ENCODE data around the gene ADGRG2.

ADGRG2 gene, protein sequence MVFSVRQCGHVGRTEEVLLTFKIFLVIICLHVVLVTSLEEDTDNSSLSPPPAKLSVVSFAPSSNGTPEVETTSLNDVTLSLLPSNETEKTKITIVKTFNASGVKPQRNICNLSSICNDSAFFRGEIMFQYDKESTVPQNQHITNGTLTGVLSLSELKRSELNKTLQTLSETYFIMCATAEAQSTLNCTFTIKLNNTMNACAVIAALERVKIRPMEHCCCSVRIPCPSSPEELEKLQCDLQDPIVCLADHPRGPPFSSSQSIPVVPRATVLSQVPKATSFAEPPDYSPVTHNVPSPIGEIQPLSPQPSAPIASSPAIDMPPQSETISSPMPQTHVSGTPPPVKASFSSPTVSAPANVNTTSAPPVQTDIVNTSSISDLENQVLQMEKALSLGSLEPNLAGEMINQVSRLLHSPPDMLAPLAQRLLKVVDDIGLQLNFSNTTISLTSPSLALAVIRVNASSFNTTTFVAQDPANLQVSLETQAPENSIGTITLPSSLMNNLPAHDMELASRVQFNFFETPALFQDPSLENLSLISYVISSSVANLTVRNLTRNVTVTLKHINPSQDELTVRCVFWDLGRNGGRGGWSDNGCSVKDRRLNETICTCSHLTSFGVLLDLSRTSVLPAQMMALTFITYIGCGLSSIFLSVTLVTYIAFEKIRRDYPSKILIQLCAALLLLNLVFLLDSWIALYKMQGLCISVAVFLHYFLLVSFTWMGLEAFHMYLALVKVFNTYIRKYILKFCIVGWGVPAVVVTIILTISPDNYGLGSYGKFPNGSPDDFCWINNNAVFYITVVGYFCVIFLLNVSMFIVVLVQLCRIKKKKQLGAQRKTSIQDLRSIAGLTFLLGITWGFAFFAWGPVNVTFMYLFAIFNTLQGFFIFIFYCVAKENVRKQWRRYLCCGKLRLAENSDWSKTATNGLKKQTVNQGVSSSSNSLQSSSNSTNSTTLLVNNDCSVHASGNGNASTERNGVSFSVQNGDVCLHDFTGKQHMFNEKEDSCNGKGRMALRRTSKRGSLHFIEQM

DNA sequence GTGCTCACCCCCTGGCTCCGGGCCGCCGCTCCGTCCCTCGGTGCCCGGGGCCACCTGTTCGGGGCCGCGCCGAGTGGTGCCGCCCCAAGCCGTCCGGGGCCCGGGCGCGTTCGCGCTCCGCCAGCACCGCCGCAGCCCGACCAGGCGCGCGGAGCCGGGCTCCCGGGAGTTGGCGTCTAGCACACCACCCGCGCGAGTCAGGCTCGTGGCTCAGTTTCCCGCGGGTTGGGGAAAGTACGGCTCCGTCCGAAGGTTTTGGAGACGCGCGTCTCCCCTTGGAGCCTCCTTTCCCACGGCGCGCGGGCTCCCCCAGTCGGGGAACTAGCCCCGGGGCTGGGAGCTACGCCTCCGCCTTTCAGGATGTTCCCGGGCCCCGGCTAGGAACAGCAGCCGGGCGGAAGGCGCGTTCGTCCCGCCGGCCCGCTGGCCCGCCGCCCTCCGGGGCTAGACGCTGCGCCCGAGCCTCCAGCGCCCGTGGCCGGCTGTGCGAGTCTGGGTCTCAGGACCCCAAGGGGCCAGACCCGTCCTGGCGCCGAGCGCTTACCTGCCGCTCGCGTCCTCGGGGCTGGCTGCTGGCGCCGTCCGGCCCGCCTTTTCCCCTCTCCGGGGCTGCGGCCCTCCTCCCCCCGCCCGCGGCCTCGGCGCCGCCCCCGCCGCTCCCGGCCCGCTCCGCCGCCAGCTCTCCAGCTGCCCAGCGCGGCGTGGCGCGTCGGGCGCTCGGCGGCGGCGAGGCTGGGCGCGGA is at the start of gene ADGRG2:
Gene ADGRG2, minus strand, starts transcription at position 571 of the 743 bp plus-strand sequence. CDS start 53,634 bp downstream, outside the sequence.
- peak; percentile 11 for DNase-seq

DNA sequence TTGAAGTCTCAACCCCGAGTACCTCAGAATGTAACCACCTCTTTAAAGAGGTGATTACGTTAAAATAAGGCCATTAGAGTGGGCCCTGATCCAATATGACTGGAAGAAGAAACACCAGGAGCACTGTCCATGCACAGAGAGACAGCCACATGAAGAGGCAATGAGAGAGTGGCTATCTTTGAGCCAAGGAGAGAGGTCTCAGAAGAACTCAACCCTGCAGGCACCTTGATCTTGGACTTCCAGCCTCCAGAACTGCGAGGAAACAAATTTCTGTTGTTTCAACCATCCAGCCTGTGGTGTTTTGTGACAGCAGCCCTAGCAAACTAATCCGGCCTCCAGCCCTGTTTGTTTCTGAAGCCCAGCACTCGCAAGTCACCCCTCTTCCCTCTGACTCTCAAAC is 46.3 kb upstream of the ADGRG2 start:
- DNase-seq: no peak

DNA sequence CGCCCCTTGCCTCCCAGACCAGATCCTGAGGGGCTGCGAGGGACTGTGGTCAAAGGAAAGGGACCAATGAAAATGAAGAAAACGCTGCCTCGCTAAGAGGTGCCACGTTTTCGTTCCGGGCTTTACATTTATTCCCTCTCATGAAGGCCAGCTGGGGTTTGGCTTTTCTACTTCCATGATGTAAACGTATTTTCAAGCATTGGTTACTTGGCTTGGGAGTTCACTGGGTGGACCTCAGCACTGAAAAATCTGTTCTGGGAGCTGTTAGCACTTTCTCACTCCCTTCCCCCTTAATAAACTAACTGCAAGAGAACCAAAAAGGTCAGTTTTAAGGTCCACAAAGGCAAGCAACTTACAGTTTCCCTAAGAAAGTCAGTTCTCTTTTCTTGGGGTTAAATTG is 40.6 kb upstream of the ADGRG2 start:
- no peak for DNase-seq

DNA sequence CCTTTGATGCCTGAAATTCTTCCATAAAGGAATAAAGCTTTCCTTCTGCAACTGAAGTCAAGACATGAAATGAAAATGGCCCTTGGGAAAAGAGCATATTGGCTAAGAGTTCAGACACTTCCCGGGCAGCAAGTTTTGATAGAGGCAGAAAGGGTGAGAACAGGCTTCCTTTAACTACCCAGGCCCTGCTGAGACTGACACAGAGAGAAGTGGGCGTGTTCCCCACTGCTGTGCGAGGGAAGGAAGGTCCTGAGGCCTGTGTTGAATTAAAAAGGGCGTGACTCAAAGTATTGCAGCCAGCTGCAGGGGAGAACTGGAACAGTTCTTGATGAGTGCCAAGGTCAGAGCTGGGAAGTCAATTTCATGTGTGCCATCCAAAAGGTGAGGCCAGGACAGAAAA is 33.9 kb upstream of the ADGRG2 start:
- DNase-seq: no peak

DNA sequence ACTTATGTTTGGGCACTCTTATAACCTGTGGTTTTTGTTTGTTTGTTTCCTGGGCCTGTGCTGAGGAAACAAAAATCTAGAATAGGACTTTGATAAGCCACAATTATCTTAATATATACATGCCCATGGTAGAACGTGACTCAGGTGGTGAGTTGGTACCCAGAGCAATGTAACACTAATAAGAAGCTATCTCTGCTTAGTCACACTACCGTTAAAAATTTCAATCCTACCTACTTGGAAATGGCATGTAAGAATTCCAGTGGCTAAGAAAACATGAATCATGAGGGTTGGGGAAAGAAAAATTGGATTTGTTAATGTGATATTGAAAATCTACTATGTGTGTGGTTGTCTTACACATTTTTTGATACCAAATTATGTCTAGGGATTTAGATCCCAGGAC is 30.5 kb upstream of the ADGRG2 start:
- no peak for DNase-seq

DNA sequence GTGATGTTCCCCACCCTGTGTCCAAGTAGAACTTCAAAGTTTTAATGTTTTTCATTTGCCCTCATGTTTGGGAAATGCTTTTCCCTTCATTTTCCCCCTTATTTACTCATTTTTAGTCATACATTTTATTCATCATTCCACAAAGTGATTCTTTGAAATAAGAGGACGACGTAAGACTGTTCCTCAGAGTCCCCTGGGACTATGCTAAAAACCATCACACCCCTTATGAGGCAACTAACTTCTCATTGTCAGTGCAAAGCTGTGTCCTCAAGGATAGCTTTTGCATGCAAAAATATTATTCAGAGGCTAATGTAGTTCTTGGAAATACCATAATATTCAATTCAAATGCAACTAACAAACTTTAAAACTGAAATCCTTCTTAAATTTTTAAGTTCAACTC is 14.8 kb upstream of the ADGRG2 start:
- DNase-seq: no peak

DNA sequence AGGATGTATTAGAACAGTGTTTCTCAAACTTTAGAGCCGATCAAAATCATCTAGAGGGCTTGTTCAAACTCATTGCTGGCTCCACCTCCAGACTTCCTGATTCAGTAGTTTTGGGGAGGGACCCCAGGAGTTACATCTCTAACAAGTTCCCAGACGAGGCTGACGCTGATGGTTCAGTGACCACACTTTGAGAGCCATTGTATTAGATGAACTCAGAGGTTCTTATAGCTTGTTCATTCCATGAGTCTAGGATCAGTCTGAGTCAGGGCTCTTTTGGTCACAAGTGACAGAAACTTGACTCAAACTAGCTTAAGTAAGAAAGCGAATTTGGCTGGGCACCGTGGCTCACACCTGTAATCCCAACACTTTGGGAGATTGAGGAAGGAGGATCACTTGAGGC is 11.5 kb upstream of the ADGRG2 start:
- DNase-seq: no peak

DNA sequence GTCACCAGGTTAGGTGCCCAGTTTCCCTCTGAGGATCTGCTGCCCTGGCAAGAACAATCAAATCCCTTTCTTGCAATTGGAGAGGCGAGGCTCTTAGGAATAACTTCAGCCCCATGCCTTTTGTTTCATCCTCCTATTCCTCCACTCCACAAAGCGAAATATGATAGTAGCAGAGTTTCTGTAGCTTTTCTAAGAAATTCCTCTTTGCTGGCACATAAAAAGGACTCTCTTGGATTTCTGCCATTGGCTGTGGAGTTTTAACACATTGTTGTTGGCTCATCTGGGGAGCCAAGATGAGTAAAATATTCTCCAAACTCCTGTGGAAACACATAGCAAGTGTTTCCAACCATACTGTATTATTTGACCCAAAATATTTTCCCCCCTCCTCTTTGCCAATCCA is 11.0 kb upstream of the ADGRG2 start:
- DNase-seq: no peak

DNA sequence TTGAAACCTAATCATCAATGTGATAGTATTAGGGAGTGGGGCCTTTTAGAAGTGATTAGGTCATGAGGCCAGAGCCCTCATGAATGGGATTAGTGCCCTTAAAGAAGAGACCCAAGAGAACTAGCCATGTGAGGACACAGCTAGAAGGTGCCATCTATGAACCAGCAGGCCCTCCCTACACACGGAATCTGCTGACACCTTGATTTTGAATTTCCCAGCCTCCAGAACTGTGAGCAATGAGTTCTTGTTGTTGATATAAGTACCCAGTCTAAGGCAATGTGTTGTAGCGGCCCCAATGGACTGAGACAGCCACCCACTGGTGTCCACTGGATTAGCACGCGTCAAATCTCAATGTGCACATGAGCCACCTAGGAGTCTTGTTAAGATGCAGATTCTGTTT is 8.4 kb upstream of the ADGRG2 start:
- DNase-seq: no peak

DNA sequence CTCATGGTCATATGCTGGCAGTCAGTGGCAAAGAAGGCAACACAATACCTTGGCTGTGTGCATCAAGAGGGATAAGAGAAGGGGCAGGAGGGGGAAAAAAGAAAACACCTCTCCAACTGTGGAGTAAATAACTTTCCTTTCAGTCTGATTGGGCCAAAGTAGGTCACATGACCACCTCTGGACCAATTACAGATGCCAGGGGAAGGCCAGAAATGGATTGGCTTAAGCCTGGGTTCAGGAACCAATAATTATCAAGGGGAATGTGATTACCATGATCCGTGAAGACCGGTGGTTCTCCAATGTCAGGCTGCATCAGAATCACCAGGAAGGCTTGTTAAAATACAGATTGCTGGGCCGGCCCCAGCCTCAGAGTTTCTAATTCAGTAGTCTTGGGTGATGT is 7.4 kb upstream of the ADGRG2 start:
- DNase-seq: no peak

DNA sequence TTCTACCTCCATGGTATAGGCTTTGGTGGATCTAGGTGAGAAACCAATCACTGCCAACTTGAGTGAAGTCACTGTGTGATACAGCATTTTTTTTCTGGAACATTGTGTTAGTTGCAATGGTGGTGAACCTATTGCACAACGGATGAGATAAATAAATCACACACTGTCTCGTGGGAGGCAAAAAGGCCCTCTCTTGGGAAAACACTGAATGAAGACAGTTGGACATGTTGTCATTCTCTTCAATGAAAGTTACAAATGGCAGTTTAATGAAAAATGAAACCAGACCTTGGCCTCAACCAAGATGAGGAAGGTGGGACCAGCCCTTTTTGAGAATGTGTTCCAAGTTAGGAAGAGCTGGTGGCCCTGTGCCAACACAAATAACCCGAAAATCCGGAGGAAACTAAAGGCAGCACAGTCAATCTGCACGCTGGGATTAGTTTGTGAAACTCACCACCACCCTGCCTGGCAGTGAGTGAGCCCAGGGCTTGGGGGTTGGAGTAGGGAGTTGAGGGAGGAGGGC is 5.4 kb upstream of the ADGRG2 start:
- no peak for DNase-seq

DNA sequence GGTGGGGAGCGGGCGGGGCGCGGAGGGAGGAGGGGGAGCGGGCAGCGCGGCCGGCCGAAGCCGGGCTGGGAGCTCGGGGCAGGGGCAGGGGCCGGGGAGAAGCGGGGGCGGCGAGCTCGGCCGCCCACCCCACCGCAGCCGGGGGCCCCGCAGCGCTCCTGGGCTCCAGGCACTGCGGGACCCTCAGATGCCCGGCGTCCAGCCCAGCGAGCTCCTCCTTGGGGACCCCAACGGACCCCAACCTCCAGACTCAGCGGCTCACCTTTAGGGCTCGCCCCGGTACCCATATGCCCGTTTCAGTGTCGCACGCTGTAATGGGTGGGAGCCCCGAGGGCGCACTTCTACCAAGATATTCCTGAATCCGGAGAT is 357 bp upstream of the ADGRG2 start:
- DNase-seq: no peak

DNA sequence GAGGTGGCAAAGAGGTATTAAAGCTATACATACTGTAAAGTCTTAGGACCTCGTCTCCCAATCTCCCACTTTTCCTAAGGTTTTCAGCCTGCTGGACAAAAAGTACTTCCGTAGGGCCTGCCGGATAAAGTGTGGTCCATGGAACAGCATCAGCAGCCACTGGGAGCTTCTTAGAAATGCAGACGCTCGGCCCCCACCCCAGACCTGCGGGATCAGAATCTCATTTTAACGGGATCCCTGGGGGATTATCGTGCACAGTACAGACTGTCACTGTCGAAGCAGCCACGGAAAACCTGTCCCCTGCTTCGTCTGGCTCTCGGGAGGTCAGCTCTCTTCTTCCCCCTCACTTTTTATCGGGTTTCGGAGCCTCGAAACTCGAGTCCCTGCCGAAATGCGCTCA is 802 bp downstream of the ADGRG2 start:
- no peak for DNase-seq

DNA sequence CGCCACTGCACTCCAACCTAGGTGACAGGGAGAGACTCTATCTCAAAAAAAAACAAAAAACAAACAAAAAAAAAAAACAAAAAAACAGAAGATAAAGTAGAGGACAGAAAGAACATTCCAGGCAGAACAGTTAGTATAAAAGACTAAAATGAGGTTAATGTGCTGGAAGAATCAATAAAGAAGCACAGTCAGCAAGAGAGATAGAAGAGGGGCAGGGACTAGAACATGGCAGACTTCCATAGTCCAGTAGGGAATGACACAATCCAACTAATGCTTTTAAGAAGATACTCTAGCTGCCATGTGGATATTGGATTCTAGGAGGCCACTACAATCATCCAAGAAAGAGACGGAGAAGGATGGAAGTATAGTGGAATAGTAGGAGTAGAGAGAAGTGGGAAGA is 11.6 kb downstream of the ADGRG2 start:
- DNase-seq: no peak

DNA sequence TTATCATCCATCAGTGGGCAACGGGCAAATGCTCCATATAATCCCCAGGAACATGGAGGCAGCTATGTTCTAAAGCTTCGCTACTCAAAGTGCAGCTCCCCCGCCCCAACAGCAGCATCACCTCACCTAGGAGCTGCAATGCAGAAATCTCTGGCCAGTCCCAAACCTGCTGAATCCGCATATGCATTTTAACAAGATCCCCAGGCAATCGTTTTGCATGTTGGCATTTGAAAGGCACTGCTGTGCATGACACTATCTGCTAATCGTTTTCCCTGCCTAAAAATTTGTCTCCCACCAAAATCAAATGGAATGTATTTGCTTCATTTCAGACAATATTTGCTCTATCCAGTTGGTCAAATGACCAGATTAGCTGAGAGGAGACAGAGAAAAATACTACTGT is 15.2 kb downstream of the ADGRG2 start:
- DNase-seq: no peak

DNA sequence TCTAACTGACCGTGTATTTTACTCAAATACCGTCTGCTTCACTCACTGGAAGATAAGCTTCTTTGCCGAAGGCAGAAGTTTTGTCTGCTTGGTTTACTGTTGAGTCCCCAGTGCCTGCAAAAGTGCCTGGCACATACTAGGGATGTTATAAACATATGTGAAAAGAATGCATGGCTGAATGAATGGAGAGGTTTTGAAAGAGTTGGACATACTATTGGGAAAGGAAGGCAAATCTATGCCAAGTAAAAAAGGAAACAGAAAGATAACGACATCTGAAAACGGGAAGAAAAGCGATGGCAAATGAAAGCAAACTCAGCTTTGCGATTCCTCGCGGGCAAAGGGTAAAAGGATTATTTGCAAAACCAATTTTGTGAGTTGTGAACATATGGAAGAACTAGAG is 21.7 kb downstream of the ADGRG2 start:
- no peak for DNase-seq

DNA sequence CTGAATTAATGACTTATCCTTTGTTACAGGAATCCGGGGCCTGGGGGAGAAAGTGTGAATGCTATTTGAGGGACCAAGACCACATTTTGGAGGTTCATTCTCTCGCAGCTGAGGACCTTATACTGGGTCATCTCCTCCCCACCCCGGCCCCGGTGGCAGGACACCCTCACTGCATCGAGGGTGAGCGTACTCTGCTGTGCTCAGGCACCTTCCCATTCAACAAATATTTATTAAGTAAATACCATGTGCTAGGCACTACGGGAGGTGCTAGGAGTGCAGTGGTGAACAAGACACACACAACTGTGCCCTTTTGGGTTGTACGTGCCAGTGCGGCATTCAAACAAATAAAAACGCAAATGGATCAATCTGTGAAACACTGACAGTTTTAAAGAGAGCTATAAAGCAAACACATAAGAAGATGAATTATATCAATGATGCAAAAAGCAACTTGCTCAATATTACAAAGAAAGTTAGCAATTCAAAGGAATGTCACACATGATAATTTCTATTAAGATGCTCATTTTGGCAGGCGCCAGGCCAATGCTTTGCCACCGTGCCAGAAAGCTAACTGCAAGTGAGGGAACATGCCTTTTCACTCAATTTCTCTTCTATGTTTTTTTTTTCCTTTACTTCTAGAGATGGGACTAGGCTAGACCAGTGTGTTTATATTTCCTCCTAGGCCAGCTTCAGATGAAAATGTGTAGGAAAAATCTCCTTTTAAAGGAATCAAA is 24.6 kb downstream of the ADGRG2 start:
- DNase-seq: no peak

DNA sequence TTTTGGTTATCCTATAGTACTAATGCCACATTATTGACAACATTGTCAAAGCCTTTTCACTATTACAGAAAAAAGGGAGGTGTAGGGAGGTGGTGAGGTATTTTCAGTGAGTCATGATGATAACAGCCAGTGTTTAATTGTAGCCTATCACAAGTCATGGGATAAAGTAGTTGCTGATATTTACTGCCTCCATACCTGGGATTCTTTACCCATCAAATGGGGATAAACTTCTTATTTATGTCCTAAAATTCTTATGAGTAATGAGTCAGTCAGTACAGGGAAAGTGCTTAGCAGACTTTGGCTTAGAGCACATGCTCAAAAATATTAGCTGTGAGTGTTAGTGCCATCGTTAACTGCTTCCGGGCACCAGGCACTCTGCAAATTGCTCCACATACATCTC is 25.7 kb downstream of the ADGRG2 start:
- DNase-seq: no peak

DNA sequence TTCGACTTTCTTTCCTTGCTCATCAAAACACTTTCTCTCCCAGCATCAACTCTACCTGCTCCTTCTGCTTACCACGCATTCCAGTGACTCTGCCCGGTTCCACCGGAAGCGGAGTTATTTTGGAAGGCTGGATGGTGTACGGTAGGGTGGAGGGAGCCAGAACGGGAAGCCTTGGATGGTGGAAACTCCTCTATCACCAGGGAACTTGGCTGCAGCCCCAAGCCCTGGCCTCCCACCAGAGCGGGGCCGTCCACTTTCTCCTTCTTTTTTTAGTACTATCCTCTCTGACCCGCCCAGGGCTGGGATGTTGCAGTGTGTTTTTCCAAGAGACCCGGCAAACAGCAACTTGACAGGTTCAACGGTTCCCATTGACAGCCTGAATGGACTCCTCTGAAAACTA is 27.6 kb downstream of the ADGRG2 start:
- no peak for DNase-seq

DNA sequence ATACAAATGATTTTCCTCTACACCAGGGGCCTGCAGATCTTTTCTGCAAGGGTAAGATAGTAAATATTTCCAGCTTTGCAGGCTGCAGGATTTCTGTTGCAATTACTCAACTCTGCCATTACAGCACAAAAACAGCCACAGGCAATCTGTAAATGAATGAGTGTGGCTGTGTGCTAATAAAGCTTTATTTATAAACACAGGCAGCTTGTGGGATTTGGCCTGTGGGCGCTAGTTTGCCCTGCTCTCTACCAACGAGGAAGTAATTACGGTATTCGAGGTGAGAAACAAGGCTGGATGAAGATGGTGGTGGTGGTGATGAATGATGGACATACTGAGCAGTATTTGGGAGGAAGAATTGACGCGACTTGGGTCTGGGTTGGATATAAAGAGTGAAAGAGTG is 30.7 kb downstream of the ADGRG2 start:
- no peak for DNase-seq

DNA sequence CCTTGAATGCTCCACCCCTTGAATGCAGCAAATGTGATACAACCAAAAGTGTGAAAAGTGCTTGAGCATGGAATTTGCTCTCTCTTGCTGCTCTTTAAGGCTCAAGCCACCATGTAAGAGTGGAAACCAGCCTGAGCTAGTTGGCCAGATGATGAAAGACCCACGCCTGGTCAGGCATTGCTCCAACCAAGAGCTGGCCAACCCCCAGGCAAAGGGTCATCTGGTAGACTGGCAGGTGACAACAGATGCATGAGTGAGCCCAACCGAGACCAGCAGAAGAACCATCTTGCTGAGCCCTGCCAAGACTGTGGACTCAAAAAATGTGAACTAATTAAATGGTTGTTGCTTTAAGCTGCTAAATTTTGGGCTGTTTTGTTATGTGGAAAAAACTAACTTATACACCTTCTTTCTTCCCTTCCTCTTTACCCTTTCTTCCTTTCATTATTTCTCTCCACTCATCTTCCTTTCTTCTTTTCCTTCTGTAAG is 32.7 kb downstream of the ADGRG2 start:
- DNase-seq: no peak

DNA sequence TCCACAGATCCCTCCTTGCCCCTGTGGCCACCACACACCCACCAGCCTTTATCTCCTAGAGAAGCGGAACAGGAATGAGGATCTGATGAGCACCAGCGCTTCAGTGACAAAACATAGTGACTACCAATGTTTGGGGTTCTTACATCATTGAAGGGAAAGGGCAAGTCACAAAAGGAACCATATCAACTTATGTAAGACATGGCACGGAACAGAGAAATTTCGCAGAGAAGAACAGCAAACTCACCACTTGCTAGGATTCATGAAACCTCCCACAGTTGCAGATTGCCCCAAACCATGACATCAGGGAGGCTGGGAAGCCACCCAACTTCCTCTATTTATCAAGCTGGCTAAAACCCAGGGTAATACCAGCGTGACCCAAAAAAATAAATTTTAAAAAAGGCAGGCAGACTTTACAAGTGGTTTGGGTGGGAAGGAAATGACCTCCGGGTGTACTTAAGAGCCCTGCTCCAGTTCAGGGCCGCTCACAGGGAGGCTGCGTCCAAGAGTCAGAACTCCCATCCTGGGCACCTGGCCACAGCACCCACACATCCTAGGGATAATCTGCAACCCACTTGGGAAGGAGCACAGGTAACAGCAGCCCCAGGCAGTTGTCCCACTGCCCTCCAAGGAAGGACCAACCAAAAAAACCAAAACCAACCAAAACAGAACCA is 36.0 kb downstream of the ADGRG2 start:
- DNase-seq: no peak
